ENCODE results near the gene CPM.

CPM gene

DNA sequence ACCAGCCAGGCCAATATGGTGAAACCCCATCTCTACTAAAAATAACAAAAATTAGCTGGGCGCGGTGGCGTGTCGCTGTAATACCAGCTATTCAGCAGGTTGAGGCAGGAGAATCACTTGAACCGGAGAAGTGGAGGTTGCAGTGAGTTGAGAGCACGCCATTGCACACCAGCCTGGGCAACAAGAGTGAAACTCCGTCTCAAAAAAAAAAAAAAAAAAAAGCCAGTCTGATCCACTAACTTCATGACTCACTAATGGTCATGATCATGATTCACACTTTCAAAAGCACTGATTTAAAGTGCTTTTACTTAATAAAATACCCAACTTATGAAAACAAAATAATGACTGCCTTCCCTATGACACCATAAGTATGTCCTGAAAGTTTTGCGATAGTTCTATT is 38.4 kb upstream of the CPM start:
- Histone ChIP-seq H3K9me3 (ENCODE audit: insufficient read depth, low read depth, low read length) (no peaks in the 10 kb centered on the region), H3F3A (ENCODE audit: low read depth) (no peaks in the 10 kb centered on the region), H3K9me2 (replicated peaks; ENCODE audit: low read depth, low read length) (no peaks in the 10 kb centered on the region), H3K36me3 (ENCODE audit: insufficient read depth, low read length) (no peaks in the 10 kb centered on the region), H3K27me3 (ENCODE audit: insufficient read depth, low read length, poor library complexity, severe bottlenecking) (no peaks in the 10 kb centered on the region), H3K9ac (ENCODE audit: low read depth, low read length, poor library complexity, severe bottlenecking) (no peak overlapping the region), H3K4me3 (ENCODE audit: low read length, poor library complexity, severe bottlenecking) (no peak overlapping the region), H3K4me2 (ENCODE audit: low read depth, low read length, poor library complexity, severe bottlenecking) (no peak overlapping the region), H2AFZ (ENCODE audit: low read length) (no peak overlapping the region), H3K4me1 (ENCODE audit: insufficient read depth, low read length, poor library complexity, severe bottlenecking) (no peaks in the 10 kb centered on the region), H3K79me2 (ENCODE audit: insufficient read depth, low read length) (no peaks in the 10 kb centered on the region), H4K20me1 (ENCODE audit: insufficient read depth, low read length, poor library complexity, severe bottlenecking) (no peaks in the 10 kb centered on the region)
- no peak for TF ChIP-seq EZH2phosphoT487 (IDR thresholded peaks at IDR 0.05; ENCODE audit: borderline replicate concordance)
- TF ChIP-seq CTCF (conservative IDR thresholded peaks at IDR 0.05; ENCODE audit: low read length), result no peak

DNA sequence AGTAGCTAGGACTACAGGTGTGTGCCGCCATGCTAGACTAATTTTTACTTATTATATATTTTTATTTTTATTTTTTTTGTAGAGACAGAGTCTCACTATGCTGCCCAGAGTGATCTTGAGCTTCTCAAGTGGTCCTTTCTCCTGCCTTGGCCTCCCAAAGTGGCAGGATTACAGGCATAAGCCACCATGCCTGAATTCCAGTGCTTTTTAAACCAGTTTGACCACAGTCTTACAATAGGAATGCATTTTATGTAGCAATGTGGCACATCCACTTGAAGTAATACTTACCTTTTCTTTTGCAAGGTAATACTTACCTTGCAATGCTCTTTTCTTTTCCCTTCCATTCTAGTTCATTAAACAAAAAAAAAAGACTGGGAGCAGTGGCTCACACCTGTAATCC is 38.0 kb upstream of the CPM start:
- no peaks in the 10 kb centered on the region for H3K4me1 ChIP-seq (ENCODE audit: insufficient read depth, low read length, poor library complexity, severe bottlenecking)
- H3K9me3 ChIP-seq (ENCODE audit: insufficient read depth, low read depth, low read length), result no peaks in the 10 kb centered on the region
- H3K79me2 ChIP-seq (ENCODE audit: insufficient read depth, low read length), result no peaks in the 10 kb centered on the region
- no peaks in the 10 kb centered on the region for H3K9me2 ChIP-seq (replicated peaks; ENCODE audit: low read depth, low read length)
- TF ChIP-seq EZH2phosphoT487 (IDR thresholded peaks at IDR 0.05; ENCODE audit: borderline replicate concordance) (no peak), CTCF (conservative IDR thresholded peaks at IDR 0.05; ENCODE audit: low read length) (no peak)
- H2AFZ ChIP-seq (ENCODE audit: low read length), result no peak overlapping the region
- H3K27me3 ChIP-seq (ENCODE audit: insufficient read depth, low read length, poor library complexity, severe bottlenecking), result no peaks in the 10 kb centered on the region
- H3F3A ChIP-seq (ENCODE audit: low read depth), result no peaks in the 10 kb centered on the region
- H4K20me1 ChIP-seq (ENCODE audit: insufficient read depth, low read length, poor library complexity, severe bottlenecking), result no peaks in the 10 kb centered on the region
- no peak overlapping the region for H3K4me3 ChIP-seq (ENCODE audit: low read length, poor library complexity, severe bottlenecking)
- no peaks in the 10 kb centered on the region for H3K36me3 ChIP-seq (ENCODE audit: insufficient read depth, low read length)
- no peak overlapping the region for H3K4me2 ChIP-seq (ENCODE audit: low read depth, low read length, poor library complexity, severe bottlenecking)
- no peak overlapping the region for H3K9ac ChIP-seq (ENCODE audit: low read depth, low read length, poor library complexity, severe bottlenecking)

GRCh38 chr12:68970306-68970705 is 37.3 kb upstream of the CPM start:
- no peaks in the 10 kb centered on the region for H3K9me3 ChIP-seq (ENCODE audit: insufficient read depth, low read depth, low read length)
- H4K20me1 ChIP-seq (ENCODE audit: insufficient read depth, low read length, poor library complexity, severe bottlenecking), result no peaks in the 10 kb centered on the region
- H3F3A ChIP-seq (ENCODE audit: low read depth), result no peaks in the 10 kb centered on the region
- no peak overlapping the region for H3K4me2 ChIP-seq (ENCODE audit: low read depth, low read length, poor library complexity, severe bottlenecking)
- no peak overlapping the region for H2AFZ ChIP-seq (ENCODE audit: low read length)
- H3K36me3 ChIP-seq (ENCODE audit: insufficient read depth, low read length), result no peaks in the 10 kb centered on the region
- H3K4me1 ChIP-seq (ENCODE audit: insufficient read depth, low read length, poor library complexity, severe bottlenecking), result no peaks in the 10 kb centered on the region
- H3K79me2 ChIP-seq (ENCODE audit: insufficient read depth, low read length), result no peaks in the 10 kb centered on the region
- H3K4me3 ChIP-seq (ENCODE audit: low read length, poor library complexity, severe bottlenecking), result no peak overlapping the region
- no peak for TF ChIP-seq CTCF (conservative IDR thresholded peaks at IDR 0.05; ENCODE audit: low read length)
- no peak for TF ChIP-seq EZH2phosphoT487 (IDR thresholded peaks at IDR 0.05; ENCODE audit: borderline replicate concordance)
- H3K9ac ChIP-seq (ENCODE audit: low read depth, low read length, poor library complexity, severe bottlenecking), result no peak overlapping the region
- no peaks in the 10 kb centered on the region for H3K27me3 ChIP-seq (ENCODE audit: insufficient read depth, low read length, poor library complexity, severe bottlenecking)
- no peaks in the 10 kb centered on the region for H3K9me2 ChIP-seq (replicated peaks; ENCODE audit: low read depth, low read length)

All from Loucy (cell line).